Activated gamma-delta T cell treated with anti-CD3 and anti-CD28 coated beads, Interleukin-2, amount 50 U/mL, for 16 hours (primary cell): ENCODE measurements around the gene CUL3.

Experiments
- DNase-seq: peaks from one replicate; pipeline ENCODE4 v3.0.0-alpha.2; 2020; ENCODE audit warnings: low read depth

CUL3 gene

DNA sequence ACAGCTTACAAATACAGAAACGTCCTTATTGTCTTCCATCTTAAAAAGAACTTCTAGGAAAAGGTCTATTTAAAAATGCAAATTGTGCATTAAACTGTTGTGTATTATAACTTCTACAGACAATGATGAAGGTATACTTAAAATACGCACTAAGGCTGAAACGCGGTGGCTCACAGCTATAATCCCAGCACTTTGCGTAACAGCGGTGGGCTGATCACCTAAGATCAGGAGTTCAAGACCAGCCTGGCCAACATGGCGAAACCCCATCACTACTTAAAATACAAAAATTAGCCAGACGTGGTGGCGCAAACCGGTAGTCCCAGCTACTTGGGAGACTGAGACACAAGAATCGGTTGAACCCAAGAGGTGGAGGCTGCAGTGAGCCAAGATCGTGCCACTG, 4.9 kb downstream of the CUL3 start:
- no peak for DNase-seq

DNA sequence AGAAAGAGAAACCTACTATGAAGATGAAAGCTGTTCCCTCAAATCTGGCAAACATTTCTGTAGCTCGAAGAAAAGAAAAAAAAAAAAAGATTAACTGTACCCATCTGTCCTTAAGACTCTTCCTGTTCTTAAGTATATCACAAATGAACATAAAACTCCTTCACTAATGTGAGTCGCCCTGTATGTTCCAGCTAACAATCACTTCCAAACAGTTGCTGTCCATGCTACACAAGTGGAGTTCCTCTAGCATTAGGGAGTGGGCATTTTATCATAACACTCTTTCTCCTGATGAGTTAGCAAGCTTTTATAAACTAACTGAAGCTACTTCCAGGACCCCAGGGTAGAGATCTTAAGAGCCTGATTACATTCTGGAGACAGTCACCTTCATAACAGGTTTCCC, 5.8 kb downstream of the CUL3 start:
- no peak for DNase-seq

DNA sequence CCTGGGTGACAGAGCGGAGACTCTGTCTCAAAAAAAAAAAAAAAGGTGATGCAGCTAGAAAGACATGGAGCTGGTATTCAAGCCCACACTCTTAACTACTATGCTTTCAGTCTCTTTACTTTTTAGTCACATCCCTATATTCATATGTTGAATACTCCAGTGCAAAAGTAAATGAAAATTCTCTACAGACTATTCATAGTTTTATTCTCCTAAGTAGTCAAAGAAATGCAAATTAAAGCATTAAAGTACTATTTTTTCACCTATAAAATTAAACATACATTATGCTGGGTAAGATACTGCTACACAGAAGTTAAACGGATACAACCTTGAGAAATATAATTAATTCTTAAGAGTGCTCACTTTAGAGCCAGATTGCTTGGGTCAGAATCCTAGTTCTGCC, 7.6 kb downstream of the CUL3 start:
- no peak for DNase-seq

DNA sequence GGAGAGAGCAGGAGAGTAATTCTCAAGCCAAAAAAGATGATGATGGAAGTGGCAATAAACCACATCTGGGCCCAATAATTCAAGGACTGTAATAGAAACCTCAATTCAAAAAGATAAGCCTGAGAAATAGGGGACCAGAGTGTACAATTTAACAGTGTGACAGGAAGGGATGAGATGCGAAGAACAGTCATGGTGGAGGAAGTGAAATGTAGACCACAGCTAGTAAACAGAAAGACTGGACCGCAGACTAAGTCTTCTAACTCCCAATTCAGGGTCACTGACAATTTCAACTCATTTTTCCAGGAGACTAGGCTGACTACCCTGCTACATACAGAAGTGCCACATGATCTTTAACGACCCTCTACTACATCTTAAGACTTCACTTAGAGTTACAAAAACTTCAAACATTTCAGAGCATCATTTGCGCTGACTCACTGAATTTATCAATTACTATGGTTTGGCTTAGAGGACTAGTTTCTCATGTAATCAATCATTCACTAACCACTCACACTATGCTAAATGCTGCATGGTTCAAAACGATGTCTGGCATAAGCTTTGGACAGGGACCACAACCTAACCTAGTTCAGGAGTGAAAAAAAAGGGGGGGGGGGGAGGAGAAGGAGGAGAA, 9.0 kb downstream of the CUL3 start:
- DNase-seq, result no peak

DNA sequence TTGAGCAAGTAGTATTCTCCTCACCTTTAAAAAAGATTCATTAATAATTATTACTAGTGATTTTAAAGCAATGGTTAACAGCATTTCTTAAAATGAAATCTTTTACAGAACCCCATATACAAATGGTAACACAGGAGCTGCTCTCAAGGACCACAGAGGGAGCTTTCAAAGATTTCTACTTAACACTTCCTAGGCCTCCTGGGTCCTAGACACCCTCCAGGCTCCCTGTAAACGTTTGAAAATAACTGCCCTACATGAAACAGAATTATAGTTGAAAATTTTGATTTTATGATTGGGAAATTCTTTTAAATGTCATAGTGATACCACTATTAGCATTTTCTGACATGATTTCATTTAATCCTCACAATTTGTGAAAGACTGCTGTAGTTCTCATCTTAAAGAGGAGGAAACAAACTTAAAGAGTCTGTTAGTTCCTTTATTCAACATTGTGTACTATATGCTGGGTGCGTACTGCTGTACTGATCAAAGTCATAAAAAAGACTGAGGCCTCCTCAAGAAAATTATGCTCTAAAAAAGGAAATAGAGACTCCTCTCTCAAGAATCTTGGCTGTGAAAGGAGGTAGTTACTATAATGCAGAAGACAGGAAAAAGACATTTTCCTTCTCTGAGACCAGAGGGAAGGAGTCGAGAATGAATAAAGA, 10.6 kb downstream of the CUL3 start:
- no peak for DNase-seq

DNA sequence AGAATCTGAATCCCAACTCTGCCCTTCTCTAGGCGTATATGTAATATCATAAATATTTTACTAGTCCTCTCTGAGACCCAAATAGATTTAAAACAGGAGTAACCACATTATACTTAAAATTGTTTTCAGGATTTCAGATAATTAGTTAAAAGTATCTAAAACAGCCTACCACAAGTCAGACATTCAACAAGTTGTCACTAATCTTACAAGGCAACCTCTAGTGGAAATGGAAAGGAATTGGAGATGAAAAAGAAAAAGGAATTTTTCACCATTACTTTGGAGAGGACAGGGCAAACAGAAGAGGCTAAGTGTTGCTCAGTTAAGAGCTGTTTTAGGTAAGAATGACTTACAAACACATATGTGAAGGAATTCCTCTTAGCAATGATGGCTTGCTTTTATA, 11.4 kb downstream of the CUL3 start:
- no peak for DNase-seq

DNA sequence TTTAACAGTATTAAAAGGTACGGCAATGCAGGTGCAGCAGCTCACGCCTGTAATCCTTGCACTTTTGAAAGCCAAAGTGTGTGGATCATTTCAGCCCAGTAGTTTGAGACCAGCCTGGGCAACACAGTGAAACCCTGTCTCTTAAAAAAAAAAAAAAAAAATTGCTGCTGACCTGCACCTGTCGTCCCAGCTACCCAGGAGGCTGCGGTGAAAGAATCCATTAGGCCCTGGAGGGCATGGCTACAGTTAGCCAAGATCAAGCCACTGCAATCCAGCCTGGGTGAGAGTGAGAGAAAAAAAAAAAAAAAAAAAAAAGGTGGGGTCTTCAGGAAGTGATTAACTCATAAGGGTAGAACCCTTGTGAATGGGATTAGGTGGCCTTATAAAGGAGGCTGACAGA, 12.8 kb downstream of the CUL3 start:
- no peak for DNase-seq

DNA sequence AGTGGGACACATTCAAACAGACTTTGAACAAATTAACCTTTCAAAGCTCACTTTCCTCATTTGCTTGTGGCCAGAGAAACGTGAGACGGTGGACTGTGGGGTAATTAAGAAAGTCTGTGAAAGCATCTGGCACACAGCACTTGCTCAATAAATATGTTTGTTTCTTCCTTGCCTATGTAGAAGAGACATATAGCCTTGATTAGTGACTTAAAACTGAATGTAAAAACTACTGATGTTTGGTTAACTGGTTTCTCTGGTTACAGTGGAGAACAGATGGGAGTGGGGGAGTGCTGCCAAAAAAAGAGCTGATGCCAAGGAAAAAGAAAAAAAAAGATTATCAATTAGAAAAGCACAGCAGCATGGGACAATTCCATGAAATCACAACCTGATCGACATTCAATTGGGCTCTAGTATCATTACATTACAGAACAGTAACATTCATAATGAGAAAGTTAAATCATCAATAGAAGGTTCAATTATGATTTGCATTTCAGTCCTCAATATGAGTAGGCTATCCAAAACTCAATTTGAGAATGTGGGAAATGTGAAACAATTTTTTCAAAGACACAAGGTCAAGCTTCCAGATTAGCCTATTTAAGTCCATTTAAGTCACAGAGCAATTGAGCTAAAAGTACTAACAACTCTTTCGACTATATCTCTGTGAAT, 14.7 kb downstream of the CUL3 start:
- DNase-seq, result no peak

DNA sequence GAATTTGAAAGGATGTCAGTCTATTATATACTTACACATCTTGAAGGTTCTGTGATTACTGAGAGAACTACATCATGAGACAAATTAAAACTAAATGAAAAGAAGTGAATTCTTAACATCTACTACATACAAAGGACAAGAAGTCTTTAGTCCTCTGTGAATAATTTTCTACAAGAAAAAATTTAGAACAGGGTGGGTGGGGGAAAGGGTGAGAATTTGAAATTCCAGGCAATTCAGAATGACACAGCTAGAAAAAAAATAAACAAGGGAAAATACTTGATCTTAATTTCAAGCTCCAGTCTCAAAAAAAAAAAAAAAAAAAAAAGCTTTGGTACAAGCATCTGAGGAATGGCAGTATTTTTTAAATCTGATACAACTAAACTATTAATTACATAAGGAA, 15.5 kb downstream of the CUL3 start:
- DNase-seq, result no peak

DNA sequence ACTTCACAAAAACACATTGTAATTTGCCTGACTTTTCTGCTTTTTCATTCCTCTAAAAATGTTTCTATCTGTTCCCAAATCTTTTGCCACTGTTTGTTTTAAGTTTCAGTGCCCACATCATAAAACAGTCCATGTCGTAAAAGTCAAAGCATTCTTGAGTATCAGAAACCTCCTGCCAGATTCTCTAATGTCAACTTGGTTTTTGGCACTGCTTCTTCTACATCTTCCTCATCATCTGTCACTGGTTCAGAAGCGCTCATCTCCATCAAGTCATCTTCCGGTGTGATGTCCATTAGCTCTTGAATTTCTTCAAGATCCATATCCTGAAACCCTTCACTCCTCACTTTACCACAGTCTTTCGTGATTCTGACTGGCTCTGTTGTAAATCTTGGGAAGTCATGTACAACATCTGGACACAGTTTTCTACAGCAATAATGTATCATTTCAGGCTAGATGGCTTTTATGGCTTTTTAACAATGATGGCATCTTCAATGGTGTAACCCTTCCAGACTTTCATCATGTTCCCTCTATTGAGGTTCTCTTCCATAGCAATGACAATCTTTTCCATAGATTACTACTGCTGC, 19.6 kb downstream of the CUL3 start:
- no peak for DNase-seq

DNA sequence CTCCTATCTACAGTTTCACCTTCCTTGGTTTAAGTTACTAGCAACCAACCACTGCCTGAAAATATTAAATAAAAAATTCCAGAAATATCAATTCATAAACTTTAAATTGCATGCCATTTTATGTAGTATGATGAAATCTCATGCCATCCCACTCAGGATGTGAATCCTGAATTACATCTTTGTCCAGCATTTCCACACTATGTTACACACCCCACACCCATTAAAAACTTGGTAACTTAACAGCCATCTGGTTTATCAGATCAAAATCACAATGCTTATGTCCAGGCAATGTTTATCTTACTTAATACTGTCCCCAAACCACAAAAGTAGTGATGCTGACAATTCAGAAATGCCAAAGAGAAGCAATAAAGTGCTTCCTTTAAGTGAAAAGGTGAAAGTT, 21.6 kb downstream of the CUL3 start:
- DNase-seq, result no peak

DNA sequence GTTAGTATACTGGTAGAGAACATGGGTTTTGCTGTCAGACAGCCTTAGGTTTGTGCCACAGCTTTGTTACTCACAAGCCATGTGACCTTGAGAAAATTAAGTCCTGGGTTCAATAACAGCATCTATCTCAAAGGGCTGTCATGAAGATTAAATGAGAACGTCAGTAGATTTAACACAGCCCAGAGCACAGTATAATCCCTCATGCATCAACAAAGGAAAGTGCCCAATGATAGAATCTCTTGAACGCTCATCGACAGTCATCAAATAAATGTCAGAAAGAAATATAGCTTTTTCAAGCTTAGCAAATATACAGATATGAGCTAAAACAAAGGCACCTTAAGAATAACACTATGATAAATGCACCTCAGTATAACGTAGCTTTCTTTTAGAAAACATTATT, 22.3 kb downstream of the CUL3 start:
- no peak for DNase-seq

DNA sequence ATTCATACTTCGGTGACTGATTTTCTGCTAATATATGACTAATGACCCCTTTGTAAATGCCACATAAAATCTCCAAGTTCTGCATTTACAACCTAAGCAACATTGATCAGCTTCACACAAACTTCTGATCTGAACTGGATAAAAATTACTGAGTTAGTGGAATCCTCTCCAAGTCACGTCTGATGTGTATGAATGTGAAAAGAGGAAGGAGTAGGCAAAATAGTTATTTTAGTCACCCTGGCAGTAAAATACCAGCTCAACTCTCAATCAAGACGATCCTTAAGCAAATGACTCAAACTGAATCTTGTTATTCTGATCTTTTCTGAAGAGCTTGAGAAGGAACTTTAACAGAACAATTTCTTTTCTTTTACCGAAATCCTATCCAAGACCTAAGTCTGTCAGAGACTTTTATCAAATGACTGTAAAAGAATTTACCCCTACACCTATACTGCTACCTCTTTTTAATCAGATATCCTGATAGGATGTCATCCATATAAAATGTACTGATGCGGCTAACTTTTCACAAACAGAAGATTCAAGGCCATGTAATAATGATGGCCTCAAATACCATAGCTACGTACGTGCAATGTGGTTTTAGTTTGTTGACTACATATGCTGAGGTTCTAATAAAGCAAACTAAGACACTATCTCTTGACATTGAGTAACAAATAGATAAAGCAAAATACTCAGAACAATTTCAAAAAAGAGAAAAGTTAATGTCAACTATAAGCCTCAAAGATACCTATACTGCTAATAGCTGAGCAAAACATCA, 23.7 kb downstream of the CUL3 start:
- DNase-seq, result no peak

DNA sequence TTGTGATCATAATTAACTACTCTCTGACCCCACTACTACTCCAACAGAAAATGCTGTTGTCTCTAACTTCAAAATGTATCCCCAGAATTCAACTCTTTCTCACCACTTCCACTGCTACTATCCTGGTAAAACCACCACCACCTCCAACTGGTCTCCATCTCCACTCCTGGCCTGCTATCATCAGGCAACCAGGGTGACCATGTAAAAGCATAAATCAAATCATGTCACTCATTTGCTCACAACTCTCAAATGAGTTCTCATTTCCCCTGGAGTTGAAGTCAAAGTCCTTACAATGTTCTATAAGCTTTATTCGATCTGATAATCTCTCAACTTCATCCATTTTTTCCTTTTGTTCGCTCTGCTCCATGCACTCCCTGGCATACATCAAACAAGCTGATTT, 24.6 kb downstream of the CUL3 start:
- DNase-seq, result no peak

DNA sequence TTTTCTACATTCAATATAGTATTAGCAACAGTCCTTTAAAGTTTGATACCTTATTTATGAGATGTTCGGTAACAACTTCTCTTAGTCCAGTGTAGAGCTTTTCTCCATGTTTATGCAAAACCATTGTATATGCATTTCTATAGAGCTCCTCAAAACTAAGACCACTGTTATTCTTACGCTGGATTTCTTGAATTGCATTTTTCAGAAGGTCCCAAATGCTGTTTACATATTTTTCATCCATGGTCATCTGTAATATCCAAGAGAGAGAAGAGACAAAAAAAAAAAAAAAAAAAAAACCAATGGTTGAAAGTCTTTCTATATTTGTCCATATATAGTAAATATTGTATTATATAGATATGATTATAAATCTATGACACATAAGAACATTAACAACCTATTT, 27.6 kb downstream of the CUL3 start:
- DNase-seq, result no peak

DNA sequence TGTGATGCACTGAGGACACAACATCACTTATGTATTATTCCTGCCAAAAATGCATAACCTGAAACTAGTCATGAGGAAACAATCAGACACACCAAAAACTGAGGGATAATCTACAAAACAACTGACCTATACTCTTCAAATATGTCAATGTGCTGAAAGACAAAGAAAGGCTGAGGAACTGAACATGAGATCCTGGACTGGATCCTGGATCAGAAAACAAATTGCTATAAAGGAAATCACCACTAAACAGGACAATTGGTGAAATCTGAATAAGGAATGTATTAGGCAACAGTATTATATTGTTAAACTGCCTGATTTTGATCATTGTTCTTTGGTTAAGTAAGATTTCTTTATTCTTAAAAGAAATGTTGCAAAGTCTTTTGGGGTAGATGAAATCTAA, 28.8 kb downstream of the CUL3 start:
- no peak for DNase-seq

DNA sequence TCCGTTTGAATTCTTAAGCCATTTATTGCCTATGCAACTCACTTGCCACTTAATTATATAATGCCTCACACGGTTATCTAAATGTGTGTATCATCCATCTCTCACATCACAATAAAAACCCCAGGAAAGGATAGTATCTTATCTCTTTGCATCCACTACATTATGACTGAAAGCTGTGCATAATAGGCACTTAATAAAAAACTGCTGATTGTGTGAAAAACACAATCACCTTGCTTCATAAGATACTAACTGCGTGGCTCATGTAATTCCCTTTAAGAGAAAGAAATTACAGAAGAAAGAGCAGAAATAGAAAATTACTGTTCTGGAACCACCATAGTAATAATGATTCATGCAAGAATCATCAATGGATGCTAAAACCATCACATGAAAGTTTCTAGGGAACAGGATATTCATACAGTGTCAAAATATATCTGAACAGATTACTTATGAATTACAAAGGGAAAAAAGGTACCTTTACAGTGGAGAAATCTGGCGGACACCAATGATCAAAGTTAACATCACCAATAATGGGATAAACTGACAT, 29.3 kb downstream of the CUL3 start:
- DNase-seq, result no peak

DNA sequence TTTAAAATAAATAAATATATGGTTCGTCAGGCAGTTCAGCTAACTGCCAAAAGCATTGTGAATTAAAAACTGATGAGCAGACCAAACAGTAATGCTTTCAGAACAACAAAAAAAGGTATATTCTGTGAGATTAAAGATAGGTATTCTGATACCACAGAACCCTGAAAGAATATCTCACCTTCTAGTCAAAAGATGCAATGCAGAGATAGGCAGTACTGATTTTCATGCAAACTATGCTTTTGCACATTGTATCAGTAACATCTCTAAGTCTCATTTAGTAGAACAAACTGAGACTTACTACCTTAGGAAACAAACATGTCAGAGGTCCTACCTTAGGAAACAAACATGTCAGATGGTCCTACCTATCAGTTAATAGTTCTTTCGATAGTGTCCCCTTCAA, 32.4 kb downstream of the CUL3 start:
- no peak for DNase-seq

DNA sequence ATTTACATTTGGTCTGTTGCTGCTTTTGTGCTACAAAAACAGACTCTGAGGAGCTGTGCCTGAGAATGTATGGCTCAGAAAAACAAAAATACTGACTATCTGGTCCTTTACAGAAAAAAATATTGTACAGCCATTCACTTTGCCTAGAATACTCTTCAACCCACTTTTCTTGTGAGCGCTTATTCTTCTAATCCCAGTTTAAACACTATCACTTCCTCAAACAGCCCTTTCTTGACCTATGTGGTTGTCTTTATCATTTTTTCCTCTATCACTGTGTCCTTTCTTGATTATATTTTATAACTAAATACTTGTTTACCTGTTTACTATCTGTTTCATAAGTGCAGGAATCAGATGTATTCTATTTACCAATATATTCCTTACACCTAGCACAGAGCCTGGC, 33.5 kb downstream of the CUL3 start:
- DNase-seq, result no peak

DNA sequence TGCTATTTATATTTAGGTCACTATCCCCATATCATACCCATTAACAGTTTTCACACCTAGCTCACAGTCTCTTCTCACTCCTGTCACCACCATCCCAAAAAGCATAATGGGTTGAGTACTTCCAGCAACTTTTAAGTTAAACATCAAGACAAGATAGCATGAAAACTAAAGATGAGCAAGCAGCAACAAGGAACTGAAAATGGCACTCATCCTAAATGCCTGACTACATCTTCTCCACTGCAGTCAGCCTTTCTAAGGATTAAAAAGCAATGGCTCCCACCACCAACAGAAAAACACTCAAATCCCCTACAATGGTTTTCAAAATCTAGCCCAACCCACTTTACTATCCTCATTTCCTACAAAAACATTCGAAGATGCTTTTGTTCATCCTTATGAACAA, 38.2 kb downstream of the CUL3 start:
- no peak for DNase-seq

DNA sequence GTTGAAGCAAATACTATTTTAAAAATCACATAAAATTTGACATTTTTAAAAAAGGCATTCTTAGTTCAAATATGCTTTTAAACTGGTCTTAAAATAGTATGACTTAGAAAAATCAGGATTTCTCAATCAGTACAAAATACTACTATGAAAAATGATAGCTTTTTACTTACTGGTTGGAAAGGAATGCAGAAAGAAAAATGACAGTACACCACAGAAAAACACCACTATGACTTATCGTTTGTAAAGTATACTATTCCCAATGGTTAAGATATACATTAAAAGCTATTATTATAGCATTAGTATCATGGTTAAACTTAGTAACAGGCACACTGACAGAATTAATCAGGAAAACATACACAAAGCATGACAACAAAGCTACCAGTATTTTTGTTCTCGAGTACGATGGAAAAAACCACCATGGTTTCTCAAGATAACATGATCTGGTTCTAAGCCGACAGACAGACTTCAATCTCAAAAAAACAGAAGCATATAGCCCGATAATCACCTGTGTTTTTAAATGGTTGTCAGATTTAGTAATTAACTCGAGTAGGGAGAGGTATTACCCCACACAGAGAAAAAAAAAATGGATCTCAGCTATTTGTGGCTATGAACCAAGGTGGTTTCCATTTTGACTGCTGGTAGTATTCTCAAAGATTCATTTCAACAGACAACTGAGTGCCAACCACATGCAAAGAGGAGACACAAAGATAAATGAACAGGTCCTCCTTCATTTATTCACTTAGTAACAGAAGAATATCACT, 39.1 kb downstream of the CUL3 start:
- DNase-seq, result no peak

DNA sequence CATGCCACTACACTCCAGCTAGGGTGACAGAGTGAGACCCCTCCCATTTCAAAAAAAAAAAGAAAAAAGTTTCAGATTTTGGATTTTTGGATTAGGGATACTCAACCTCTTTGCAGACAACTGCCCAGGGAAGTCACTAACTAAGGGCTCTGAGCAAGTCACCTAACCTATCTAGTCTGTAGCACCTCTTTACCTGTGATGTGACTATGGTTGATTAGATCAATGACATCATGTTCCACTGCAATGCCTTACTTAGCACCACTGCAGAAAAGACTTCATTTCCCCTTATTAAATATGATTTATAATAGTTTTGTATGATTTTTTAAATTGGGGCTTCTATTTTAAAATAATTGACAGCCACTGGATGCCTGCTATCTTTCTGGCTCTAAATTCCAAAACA, 41.2 kb downstream of the CUL3 start:
- DNase-seq, result no peak
